HEK293 (cell line): ENCODE data around the gene GTPBP6.

Source experiments
- KLF9 ChIP-seq: fragments of 450-650 bp; formaldehyde crosslinking; IDR thresholded peaks from 2 replicates; pipeline ENCODE4 v1.5.1; 2016; ENCODE audit warnings: missing biosample characterization, missing genetic modification characterization, low read depth
- ZNF274 ChIP-seq, 2 experiments: fragments of 200-500 bp in 1 of 2; fragments of 450-650 bp in 1 of 2; sonication (Bioruptor generic) in 1 of 2; formaldehyde crosslinking in 1 of 2; IDR thresholded peaks; 2 replicates each; pipeline versions ENCODE4 v1.5.1 to v1.6.1; 2014 to 2016; ENCODE audit warnings: borderline replicate concordance in 1 of 2, inconsistent platforms in 1 of 2, low read length in 1 of 2, missing biosample characterization in 1 of 2, missing genetic modification characterization in 1 of 2
- TF ChIP-seq, protein P1 (sequence below): fragments of 450-650 bp; formaldehyde crosslinking; IDR thresholded peaks from 2 replicates; pipeline ENCODE4 v1.5.1; 2016; ENCODE audit warnings: missing biosample characterization, missing genetic modification characterization, borderline replicate concordance
- TF ChIP-seq, protein P2 (sequence below): fragments of 450-650 bp; formaldehyde crosslinking; IDR thresholded peaks from 2 replicates; pipeline ENCODE4 v1.5.1; 2016; ENCODE audit warnings: missing biosample characterization, missing genetic modification characterization
- TF ChIP-seq, protein P3 (sequence below): fragments of 450-650 bp; formaldehyde crosslinking; IDR thresholded peaks from 2 replicates; pipeline ENCODE4 v1.5.1; 2016; ENCODE audit warnings: missing biosample characterization, missing genetic modification characterization

DNA sequence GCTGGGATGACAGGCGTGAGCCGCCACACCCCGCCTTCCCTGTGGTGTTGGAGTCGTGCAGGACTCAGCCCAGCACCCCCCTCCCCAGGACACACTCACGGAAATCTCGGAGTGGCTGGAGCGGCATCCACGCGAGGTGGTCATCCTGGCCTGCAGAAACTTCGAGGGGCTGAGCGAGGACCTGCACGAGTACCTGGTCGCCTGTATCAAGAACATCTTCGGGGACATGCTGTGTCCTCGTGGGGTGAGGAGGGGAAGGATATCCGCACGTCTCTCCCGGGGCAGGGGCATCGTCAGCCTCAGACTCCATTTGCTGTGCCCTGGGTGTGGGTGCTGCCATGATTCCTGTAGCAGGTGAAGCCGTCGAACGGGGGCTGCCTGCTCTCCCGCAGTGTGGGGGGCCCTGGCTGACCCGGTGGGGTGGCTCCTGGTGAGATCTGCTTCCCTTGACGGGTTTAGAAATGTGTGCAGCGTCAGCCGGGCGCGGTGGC, 27.1 kb downstream of the GTPBP6 start:
- TF ChIP-seq, protein P1, sequence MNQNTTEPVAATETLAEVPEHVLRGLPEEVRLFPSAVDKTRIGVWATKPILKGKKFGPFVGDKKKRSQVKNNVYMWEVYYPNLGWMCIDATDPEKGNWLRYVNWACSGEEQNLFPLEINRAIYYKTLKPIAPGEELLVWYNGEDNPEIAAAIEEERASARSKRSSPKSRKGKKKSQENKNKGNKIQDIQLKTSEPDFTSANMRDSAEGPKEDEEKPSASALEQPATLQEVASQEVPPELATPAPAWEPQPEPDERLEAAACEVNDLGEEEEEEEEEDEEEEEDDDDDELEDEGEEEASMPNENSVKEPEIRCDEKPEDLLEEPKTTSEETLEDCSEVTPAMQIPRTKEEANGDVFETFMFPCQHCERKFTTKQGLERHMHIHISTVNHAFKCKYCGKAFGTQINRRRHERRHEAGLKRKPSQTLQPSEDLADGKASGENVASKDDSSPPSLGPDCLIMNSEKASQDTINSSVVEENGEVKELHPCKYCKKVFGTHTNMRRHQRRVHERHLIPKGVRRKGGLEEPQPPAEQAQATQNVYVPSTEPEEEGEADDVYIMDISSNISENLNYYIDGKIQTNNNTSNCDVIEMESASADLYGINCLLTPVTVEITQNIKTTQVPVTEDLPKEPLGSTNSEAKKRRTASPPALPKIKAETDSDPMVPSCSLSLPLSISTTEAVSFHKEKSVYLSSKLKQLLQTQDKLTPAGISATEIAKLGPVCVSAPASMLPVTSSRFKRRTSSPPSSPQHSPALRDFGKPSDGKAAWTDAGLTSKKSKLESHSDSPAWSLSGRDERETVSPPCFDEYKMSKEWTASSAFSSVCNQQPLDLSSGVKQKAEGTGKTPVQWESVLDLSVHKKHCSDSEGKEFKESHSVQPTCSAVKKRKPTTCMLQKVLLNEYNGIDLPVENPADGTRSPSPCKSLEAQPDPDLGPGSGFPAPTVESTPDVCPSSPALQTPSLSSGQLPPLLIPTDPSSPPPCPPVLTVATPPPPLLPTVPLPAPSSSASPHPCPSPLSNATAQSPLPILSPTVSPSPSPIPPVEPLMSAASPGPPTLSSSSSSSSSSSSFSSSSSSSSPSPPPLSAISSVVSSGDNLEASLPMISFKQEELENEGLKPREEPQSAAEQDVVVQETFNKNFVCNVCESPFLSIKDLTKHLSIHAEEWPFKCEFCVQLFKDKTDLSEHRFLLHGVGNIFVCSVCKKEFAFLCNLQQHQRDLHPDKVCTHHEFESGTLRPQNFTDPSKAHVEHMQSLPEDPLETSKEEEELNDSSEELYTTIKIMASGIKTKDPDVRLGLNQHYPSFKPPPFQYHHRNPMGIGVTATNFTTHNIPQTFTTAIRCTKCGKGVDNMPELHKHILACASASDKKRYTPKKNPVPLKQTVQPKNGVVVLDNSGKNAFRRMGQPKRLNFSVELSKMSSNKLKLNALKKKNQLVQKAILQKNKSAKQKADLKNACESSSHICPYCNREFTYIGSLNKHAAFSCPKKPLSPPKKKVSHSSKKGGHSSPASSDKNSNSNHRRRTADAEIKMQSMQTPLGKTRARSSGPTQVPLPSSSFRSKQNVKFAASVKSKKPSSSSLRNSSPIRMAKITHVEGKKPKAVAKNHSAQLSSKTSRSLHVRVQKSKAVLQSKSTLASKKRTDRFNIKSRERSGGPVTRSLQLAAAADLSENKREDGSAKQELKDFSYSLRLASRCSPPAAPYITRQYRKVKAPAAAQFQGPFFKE (tag by site-specific recombination) = no peak
- TF ChIP-seq, protein P2, sequence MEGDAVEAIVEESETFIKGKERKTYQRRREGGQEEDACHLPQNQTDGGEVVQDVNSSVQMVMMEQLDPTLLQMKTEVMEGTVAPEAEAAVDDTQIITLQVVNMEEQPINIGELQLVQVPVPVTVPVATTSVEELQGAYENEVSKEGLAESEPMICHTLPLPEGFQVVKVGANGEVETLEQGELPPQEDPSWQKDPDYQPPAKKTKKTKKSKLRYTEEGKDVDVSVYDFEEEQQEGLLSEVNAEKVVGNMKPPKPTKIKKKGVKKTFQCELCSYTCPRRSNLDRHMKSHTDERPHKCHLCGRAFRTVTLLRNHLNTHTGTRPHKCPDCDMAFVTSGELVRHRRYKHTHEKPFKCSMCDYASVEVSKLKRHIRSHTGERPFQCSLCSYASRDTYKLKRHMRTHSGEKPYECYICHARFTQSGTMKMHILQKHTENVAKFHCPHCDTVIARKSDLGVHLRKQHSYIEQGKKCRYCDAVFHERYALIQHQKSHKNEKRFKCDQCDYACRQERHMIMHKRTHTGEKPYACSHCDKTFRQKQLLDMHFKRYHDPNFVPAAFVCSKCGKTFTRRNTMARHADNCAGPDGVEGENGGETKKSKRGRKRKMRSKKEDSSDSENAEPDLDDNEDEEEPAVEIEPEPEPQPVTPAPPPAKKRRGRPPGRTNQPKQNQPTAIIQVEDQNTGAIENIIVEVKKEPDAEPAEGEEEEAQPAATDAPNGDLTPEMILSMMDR (tag by site-specific recombination) = no peak
- TF ChIP-seq ZNF274 (IDR thresholded peaks at IDR 0.05; ENCODE audit: low read length) (no peak), ZNF274 (tag by site-specific recombination; IDR thresholded peaks at IDR 0.05; ENCODE audit: borderline replicate concordance) (no peak), KLF9 (tag by site-specific recombination) (no peak)
- TF ChIP-seq, protein P3, sequence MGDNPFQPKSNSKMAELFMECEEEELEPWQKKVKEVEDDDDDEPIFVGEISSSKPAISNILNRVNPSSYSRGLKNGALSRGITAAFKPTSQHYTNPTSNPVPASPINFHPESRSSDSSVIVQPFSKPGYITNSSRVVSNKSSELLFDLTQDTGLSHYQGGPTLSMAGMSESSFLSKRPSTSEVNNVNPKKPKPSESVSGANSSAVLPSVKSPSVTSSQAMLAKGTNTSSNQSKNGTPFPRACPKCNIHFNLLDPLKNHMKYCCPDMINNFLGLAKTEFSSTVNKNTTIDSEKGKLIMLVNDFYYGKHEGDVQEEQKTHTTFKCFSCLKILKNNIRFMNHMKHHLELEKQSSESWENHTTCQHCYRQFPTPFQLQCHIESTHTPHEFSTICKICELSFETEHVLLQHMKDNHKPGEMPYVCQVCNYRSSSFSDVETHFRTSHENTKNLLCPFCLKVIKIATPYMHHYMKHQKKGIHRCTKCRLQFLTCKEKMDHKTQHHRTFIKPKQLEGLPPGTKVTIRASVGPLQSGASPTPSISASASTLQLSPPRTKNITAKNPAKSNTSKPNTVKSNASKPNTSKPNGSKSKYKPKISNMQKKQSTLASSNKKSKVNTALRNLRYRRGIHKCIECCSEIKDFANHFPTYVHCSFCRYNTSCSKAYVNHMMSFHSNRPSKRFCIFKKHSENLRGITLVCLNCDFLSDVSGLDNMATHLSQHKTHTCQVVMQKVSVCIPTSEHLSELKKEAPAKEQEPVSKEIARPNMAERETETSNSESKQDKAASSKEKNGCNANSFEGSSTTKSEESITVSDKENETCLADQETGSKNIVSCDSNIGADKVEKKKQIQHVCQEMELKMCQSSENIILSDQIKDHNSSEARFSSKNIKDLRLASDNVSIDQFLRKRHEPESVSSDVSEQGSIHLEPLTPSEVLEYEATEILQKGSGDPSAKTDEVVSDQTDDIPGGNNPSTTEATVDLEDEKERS (tag by site-specific recombination) = no peak
